H1 (cell line): ENCODE data around the gene PCYT2. TPM values are rescaled to one million over a fixed set of nuclear protein-coding genes. Genes with fewer than 3 reads are reported as not detected.
A peak's percentile ranks its signal among the peaks of the same experiment; 100 is the strongest.

Source experiments
- CTCF ChIA-PET: fragments of 300-600 bp; sonication (Branson Sonifier 250); formaldehyde crosslinking; loops from one replicate; lab custom pipeline; 2021; ENCODE audit not compliant: partially characterized antibody; lab: Charles Lee
- POLR2A ChIA-PET: fragments of 300-600 bp; sonication (Branson Sonifier 250); formaldehyde crosslinking; loops from one replicate; lab custom pipeline; 2021; ENCODE audit warnings: inconsistent platforms; ENCODE audit not compliant: partially characterized antibody; lab: Charles Lee
- DNase-seq, 2 experiments: peaks; one replicate each; pipeline versions ENCODE4 v3.0.0 to v3.0.0-alpha.2; 2010 to 2022; ENCODE audit warnings: low spot score in 2 of 2, low read depth in 1 of 2, mixed read lengths in 1 of 2
- FAIRE-seq: peaks from 2 replicates; lab custom pipeline; 2011; peaks lifted over from hg19 to GRCh38; lab: Jason Lieb, UNC
- H2AFZ ChIP-seq: 2 replicates; pipeline ENCODE4 v1.8.1; 2012; ENCODE audit warnings: low read length, inconsistent platforms
- H2AK5ac ChIP-seq: 2 replicates; pipeline ENCODE4 v1.6.1; 2013; ENCODE audit warnings: low read depth, low read length
- H2BK120ac ChIP-seq: replicated peaks from 2 replicates; pipeline ENCODE3; 2013; ENCODE audit warnings: low read depth, low read length, inconsistent platforms
- H2BK12ac ChIP-seq: 2 replicates; pipeline ENCODE4 v1.6.1; 2013; ENCODE audit warnings: low read depth, low read length
- H2BK15ac ChIP-seq: 2 replicates; pipeline ENCODE4 v1.6.1; 2013; ENCODE audit warnings: low read length
- H2BK20ac ChIP-seq: 2 replicates; pipeline ENCODE4 v1.6.1; 2013; ENCODE audit warnings: low read length
- H2BK5ac ChIP-seq: 2 replicates; pipeline ENCODE4 v1.6.1; 2013; ENCODE audit warnings: low read depth, low read length
- H3K14ac ChIP-seq: 2 replicates; pipeline ENCODE4 v1.6.1; 2013; ENCODE audit warnings: inconsistent platforms; ENCODE audit not compliant: insufficient read length
- H3K18ac ChIP-seq: 2 replicates; pipeline ENCODE4 v1.6.1; 2013; ENCODE audit warnings: low read length; ENCODE audit errors: extremely low read depth
- H3K23ac ChIP-seq: 2 replicates; pipeline ENCODE4 v1.6.1; 2013; ENCODE audit warnings: inconsistent platforms; ENCODE audit not compliant: insufficient read length
- H3K23me2 ChIP-seq: 2 replicates; pipeline ENCODE4 v1.6.1; 2013; ENCODE audit warnings: low read depth, low read length
- H3K27ac ChIP-seq: 2 replicates; pipeline ENCODE4 v1.6.1; 2011; ENCODE audit warnings: low read depth, low read length, inconsistent platforms
- H3K27me3 ChIP-seq, 4 experiments: replicated peaks in 1 of 4; 1 replicate in 1 of 4; 2 replicates in 3 of 4; pipeline versions ENCODE4 v1.6.1 to v1.8.1; 2011 to 2013; ENCODE audit warnings: low read length in 3 of 4, mild to moderate bottlenecking in 3 of 4, inconsistent platforms in 2 of 4, mixed read lengths in 2 of 4, moderate library complexity in 1 of 4; ENCODE audit not compliant: control insufficient read depth in 3 of 4, insufficient read depth in 3 of 4; ENCODE audit errors: extremely low read depth in 1 of 4
- H3K36me3 ChIP-seq, 4 experiments: 2 replicates each; pipeline versions ENCODE4 v1.6.1 to v1.8.1; 2011 to 2013; ENCODE audit warnings: mild to moderate bottlenecking in 4 of 4, low read length in 3 of 4, moderate library complexity in 2 of 4, control low read depth in 1 of 4, inconsistent platforms in 1 of 4; ENCODE audit not compliant: insufficient read depth in 4 of 4, control insufficient read depth in 2 of 4
- H3K4ac ChIP-seq: replicated peaks from 2 replicates; pipeline ENCODE3; 2013; ENCODE audit warnings: low read length, low read depth, mixed read lengths, inconsistent platforms; ENCODE audit not compliant: insufficient read length
- H3K4me1 ChIP-seq, 4 experiments: replicated peaks in 1 of 4; 1 replicate in 1 of 4; 2 replicates in 3 of 4; pipeline versions ENCODE4 v1.6.1 to v1.8.1; 2011 to 2013; ENCODE audit warnings: low read length in 3 of 4, inconsistent platforms in 2 of 4, mixed read lengths in 1 of 4; ENCODE audit not compliant: insufficient read depth in 4 of 4, control insufficient read depth in 3 of 4
- H3K4me2 ChIP-seq, 2 experiments: 2 replicates each; pipeline versions ENCODE4 v1.6.1 to v1.8.1; 2011 to 2013; ENCODE audit warnings: low read depth in 2 of 2, low read length in 2 of 2, control low read depth in 1 of 2, inconsistent platforms in 1 of 2, mild to moderate bottlenecking in 1 of 2; ENCODE audit not compliant: insufficient read depth in 1 of 2
- H3K4me3 ChIP-seq, 4 experiments: fragments of 200-600, 300-600 bp in 1 of 4; sonication (generic), shearing (Covaris generic), sonication (Bioruptor Twin) in 1 of 4; 2 replicates each; pipeline versions ENCODE4 v1.5.1 to v1.8.1; 2011 to 2016; ENCODE audit warnings: low read length in 4 of 4, low read depth in 3 of 4, control low read depth in 2 of 4, inconsistent platforms in 2 of 4, mild to moderate bottlenecking in 2 of 4, mixed read lengths in 1 of 4, moderate library complexity in 1 of 4; ENCODE audit not compliant: insufficient read depth in 2 of 4; ENCODE audit errors: extremely low read depth in 1 of 4
- H3K56ac ChIP-seq: replicated peaks from 2 replicates; pipeline ENCODE3; 2013; ENCODE audit warnings: low read depth, mild to moderate bottlenecking, mixed read lengths, low read length, inconsistent platforms; ENCODE audit not compliant: insufficient read length
- H3K79me1 ChIP-seq: 2 replicates; pipeline ENCODE4 v1.6.1; 2013; ENCODE audit warnings: low read depth, low read length, control low read depth
- H3K79me2 ChIP-seq, 2 experiments: 2 replicates each; pipeline versions ENCODE4 v1.6.1 to v1.8.1; 2012 to 2013; ENCODE audit warnings: low read length in 2 of 2, mild to moderate bottlenecking in 2 of 2, inconsistent platforms in 1 of 2; ENCODE audit not compliant: insufficient read depth in 2 of 2, control insufficient read depth in 1 of 2
- H3K9ac ChIP-seq, 4 experiments: replicated peaks in 1 of 4; 1 replicate in 1 of 4; 2 replicates in 3 of 4; pipeline versions ENCODE4 v1.6.1 to v1.8.1; 2011 to 2013; ENCODE audit warnings: low read depth in 3 of 4, low read length in 3 of 4, control low read depth in 2 of 4, mild to moderate bottlenecking in 2 of 4, moderate library complexity in 2 of 4, inconsistent platforms in 1 of 4; ENCODE audit errors: extremely low read depth in 1 of 4
- H3K9me3 ChIP-seq, 2 experiments: 2 replicates each; pipeline versions ENCODE4 v1.6.1 to v1.8.1; 2012 to 2013; ENCODE audit warnings: mild to moderate bottlenecking in 2 of 2, moderate library complexity in 2 of 2, control low read depth in 1 of 2, inconsistent platforms in 1 of 2, low read depth in 1 of 2, low read length in 1 of 2, mixed read lengths in 1 of 2; ENCODE audit not compliant: insufficient read depth in 2 of 2
- H4K20me1 ChIP-seq, 2 experiments: replicated peaks in 1 of 2; 2 replicates each; pipeline versions ENCODE3 to v1.8.1; 2011 to 2013; ENCODE audit warnings: inconsistent platforms in 2 of 2, low read length in 2 of 2, mild to moderate bottlenecking in 1 of 2; ENCODE audit not compliant: insufficient read depth in 2 of 2, control insufficient read depth in 1 of 2
- H4K5ac ChIP-seq: 2 replicates; pipeline ENCODE4 v1.6.1; 2013; ENCODE audit warnings: low read length, low read depth, mixed read lengths, inconsistent platforms; ENCODE audit not compliant: insufficient read length
- H4K8ac ChIP-seq: 2 replicates; pipeline ENCODE4 v1.8.0; 2013; ENCODE audit warnings: mild to moderate bottlenecking, moderate library complexity, low read length, inconsistent platforms; ENCODE audit not compliant: insufficient read depth; ENCODE audit errors: extremely low read depth
- H4K91ac ChIP-seq: replicated peaks from 2 replicates; pipeline ENCODE3; 2013; ENCODE audit warnings: low read length, mixed read lengths, inconsistent platforms; ENCODE audit not compliant: insufficient read length
- EP300 ChIP-seq, 2 experiments: IDR thresholded peaks; 1 replicate in 1 of 2; 2 replicates in 1 of 2; pipeline ENCODE4 v1.6.1; 2011 to 2012; ENCODE audit warnings: low read depth in 2 of 2, low read length in 2 of 2, mild to moderate bottlenecking in 2 of 2, borderline replicate concordance in 1 of 2, inconsistent platforms in 1 of 2, moderate library complexity in 1 of 2
- POLR2A ChIP-seq, 2 experiments: IDR thresholded peaks; 1 replicate in 1 of 2; 2 replicates in 1 of 2; pipeline ENCODE4 v1.6.1; 2011; ENCODE audit warnings: low read depth in 2 of 2, low read length in 2 of 2, mild to moderate bottlenecking in 2 of 2; ENCODE audit errors: control extremely low read depth in 1 of 2
- POLR2AphosphoS5 ChIP-seq: IDR thresholded peaks from 2 replicates; pipeline ENCODE4 v1.6.1; 2011; ENCODE audit warnings: low read depth, low read length
- WGBS, 2 experiments: shearing (Covaris generic) in 1 of 2; methylation state at CpG; one replicate each; pipeline versions ENCODE4 v1.1.6 to v1.1.7; 2013 to 2015; ENCODE audit warnings: low lambda C conversion rate in 2 of 2, mixed read lengths in 2 of 2, inconsistent platforms in 1 of 2, low coverage in 1 of 2, missing lambda C conversion rate in 1 of 2; ENCODE audit not compliant: insufficient replicate concordance in 2 of 2, insufficient coverage in 1 of 2, insufficient read length in 1 of 2; ENCODE audit errors: extremely low coverage in 1 of 2, missing lambda C conversion rate in 1 of 2; 5-methylcytosine and 5-hydroxymethylcytosine counted together
- polyA plus RNA-seq, 7 experiments: library from polyadenylated mRNA; depleted of rRNA in 3 of 7; stranded (reverse) in 5 of 7; unstranded in 2 of 7; fragments of >200 nt in 5 of 7; fragments of 200-250 nt in 2 of 7; gene quantifications; 1 replicate in 5 of 7; 2 replicates in 1 of 7; 4 replicates in 1 of 7; pipeline versions ENCODE4 v1.2.1 to v1.2.3, GENCODE V29; 2011 to 2013; ENCODE audit warnings: missing spikeins in 2 of 7, mixed read lengths in 2 of 7
- total RNA-seq: library from RNA; stranded (reverse); fragmentation: NEBNext Ultra II Directional; extraction: Animal tissue kit (Norgen Biotek cat#: 25700); gene quantifications from 2 replicates; pipeline ENCODE4 v1.2.1, GENCODE V29; 2021
- TF ChIP-seq, protein P1 (sequence below): IDR thresholded peaks from 2 replicates; pipeline ENCODE4 v1.6.1; 2012; ENCODE audit warnings: inconsistent platforms

PCYT2 gene
- total and polyA plus RNA-seq, 2 of the 8 experiments (the other 6 are each of a cell fraction or from before 2014, with no cell fraction given): 29.9 to 31.3 TPM

DNA sequence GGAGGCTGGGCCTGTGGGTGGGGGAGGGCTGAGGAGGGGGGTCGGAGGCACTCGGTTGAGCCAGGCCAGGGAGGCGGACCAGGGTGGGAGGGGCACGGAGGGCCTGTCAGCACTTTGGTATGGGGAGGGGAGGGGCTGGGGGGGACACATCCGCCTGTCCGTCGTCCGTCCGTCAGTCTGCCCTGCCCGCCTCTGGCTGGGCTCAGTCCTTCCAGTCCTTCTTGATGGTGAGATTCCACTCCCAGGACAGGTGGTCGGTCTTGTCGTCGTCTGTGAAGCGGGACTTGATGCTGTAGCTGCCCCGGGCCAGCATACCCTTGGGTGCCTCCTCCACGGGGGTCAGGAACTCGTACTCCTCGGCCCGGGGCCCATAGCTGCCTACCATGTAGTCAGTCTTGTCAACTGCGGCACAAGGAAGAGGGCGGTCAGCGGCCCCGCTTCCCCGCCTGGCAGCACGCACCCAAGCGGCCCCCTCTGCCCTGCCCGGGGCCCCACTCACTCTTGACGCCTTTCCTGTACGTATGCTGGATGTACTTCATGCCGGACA, 42.5 kb downstream of the PCYT2 start:
- H2BK15ac ChIP-seq: no peak overlapping the region
- no peak overlapping the region for H2BK20ac ChIP-seq
- peaks cover 0 to 22% (median 5%) of the 10 kb centered on the region in 4 experiments; a peak in 4 of 8 replicates for H3K36me3 ChIP-seq
- H2BK12ac ChIP-seq: 0 out of 2 replicates have a peak overlapping the region, but pooled peaks have one; percentile 50
- FAIRE-seq: no peak
- TF ChIP-seq POLR2A (IDR thresholded peaks at IDR 0.05; ENCODE audit: control extremely low read depth in 1 of 2, low read depth in 2 of 2, low read length in 2 of 2) (peak; percentile 48 to 55; a peak in 2 of 3 replicates), EP300 (IDR thresholded peaks at IDR 0.05; ENCODE audit: borderline replicate concordance in 1 of 2, low read depth in 2 of 2, low read length in 2 of 2) (no peak), POLR2AphosphoS5 (peak; percentile 64; the same call in 1 of the 2 replicates)
- TF ChIP-seq, protein P1, sequence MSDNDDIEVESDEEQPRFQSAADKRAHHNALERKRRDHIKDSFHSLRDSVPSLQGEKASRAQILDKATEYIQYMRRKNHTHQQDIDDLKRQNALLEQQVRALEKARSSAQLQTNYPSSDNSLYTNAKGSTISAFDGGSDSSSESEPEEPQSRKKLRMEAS: no peak
- TF ChIP-seq, all 59 proteins: peak for 2
- no peaks in the 10 kb centered on the region for H3K27me3 ChIP-seq
- no peak overlapping the region for H2BK120ac ChIP-seq
- DNase-seq: no peak
- H3K23ac ChIP-seq: no peak overlapping the region
- no peak overlapping the region for H2AFZ ChIP-seq
- H4K8ac ChIP-seq: peak overlapping the region; percentile 71
- H4K20me1 ChIP-seq: peaks cover 8 to 40% of the 10 kb centered on the region in 2 experiments
- no peak overlapping the region for H3K9ac ChIP-seq
- H3K18ac ChIP-seq: no peak overlapping the region
- ChIA-PET POLR2A (interaction anchor here (0.7 to 6.6 kb wide), 27 partner anchors 8 to 183 kb away, joined by 3 to 41 read pairs (median 5); partner anchors contain the start of genes ALYREF, ANAPC11, CENPX and LRRC45), CTCF (interaction anchor here (0.6 to 2.9 kb wide), 42 partner anchors 10 to 190 kb away, joined by 3 to 24 read pairs (median 5); partner anchors contain the start of genes MYADML2, NPB, PCYT2 and PYCR1)
- H3K14ac ChIP-seq: no peak overlapping the region
- 87% methylated on average over 26 of the region's 30 CpGs; no CpG with 5 or more reads in 1 of the 2 experiments for WGBS, 2 experiments
- H3K27ac ChIP-seq: no peak overlapping the region
- H3K4me2 ChIP-seq: no peak overlapping the region
- H2AK5ac ChIP-seq: no peak overlapping the region
- H3K79me1 ChIP-seq: peaks cover 2% of the 10 kb centered on the region
- H4K5ac ChIP-seq: no peak overlapping the region
- H2BK5ac ChIP-seq: no peak overlapping the region
- no peak overlapping the region for H4K91ac ChIP-seq
- no peaks in the 10 kb centered on the region for H3K9me3 ChIP-seq
- H3K4me1 ChIP-seq: peaks cover 0 to 31% (median 21%) of the 10 kb centered on the region in 4 experiments; a peak in 6 of 7 replicates
- H3K23me2 ChIP-seq: peaks cover 12% of the 10 kb centered on the region; the same call in 1 of the 2 replicates
- peaks cover 4 to 11% of the 10 kb centered on the region in 2 experiments; a peak in 2 of 4 replicates for H3K79me2 ChIP-seq
- H3K56ac ChIP-seq: no peak overlapping the region
- 0 out of 8 replicates have a peak overlapping the region, but pooled peaks of 1 of the 4 experiments have one; percentile 1 for H3K4me3 ChIP-seq
- H3K4ac ChIP-seq: no peak overlapping the region
